Right cardiac atrium (tissue), 5 donors: ENCODE results near the gene TAF11L13. TPM values are rescaled to one million over a fixed set of nuclear protein-coding genes. Genes with fewer than 3 reads are reported as not detected.
A peak's percentile ranks its signal among the peaks of the same experiment; 100 is the strongest.
"Not testable (repeated sequence)": the region's sequence is repeated elsewhere in the genome, so short reads cannot be mapped to it uniquely, and the experiment has no call there.

ENCODE experiments used
- ATAC-seq, 2 donors: fragments of 200-7000 bp; cut with Tn5 transposase; one replicate each; pipeline versions ENCODE4 v1.8.0 to v1.9.1; 2020; ENCODE audit warnings: moderate library complexity in 2 of 2, mild to moderate bottlenecking in 1 of 2
- DNase-seq, 3 donors: peaks; one replicate each; pipeline ENCODE4 v3.0.0-alpha.2; 2020
- H3K27ac ChIP-seq: one replicate; pipeline ENCODE4 v1.5.1; 2013; ENCODE audit warnings: mild to moderate bottlenecking, low read length, control low read depth, moderate library complexity
- H3K27me3 ChIP-seq: one replicate; pipeline ENCODE4 v1.6.1; 2013; ENCODE audit not compliant: control insufficient read depth, insufficient read depth
- H3K4me1 ChIP-seq: one replicate; pipeline ENCODE4 v1.6.1; 2013; ENCODE audit warnings: low read length; ENCODE audit not compliant: control insufficient read depth, insufficient read depth
- H3K4me3 ChIP-seq: one replicate; pipeline ENCODE4 v1.5.1; 2013; ENCODE audit warnings: low read length, control low read depth
- H3K9me3 ChIP-seq: one replicate; pipeline ENCODE4 v1.6.1; 2013; ENCODE audit warnings: low read length; ENCODE audit not compliant: control insufficient read depth
- WGBS: extraction: QIAGEN DNeasy Blood & Tissue Kit; methylation state at CpG from one replicate; pipeline ENCODE4 v1.1.7; 2013; 5-methylcytosine and 5-hydroxymethylcytosine counted together
- intact Hi-C, 4 donors: fragments of 100-400 bp; cut with DNase I; formaldehyde crosslinking; loops; one replicate each; pipeline versions ENCODE4 v1.11.0 to v1.14.0; 2022 to 2023
- polyA plus RNA-seq: library from polyadenylated mRNA; stranded (reverse); fragments of 200-250 nt; gene quantifications from one replicate; pipeline ENCODE4 v1.2.3, GENCODE V29; 2013
- total RNA-seq, 4 donors: library from RNA; stranded (reverse); fragmentation: NEBNext Ultra II Directional; extraction: Animal tissue kit (Norgen Biotek cat#: 25700); gene quantifications; one replicate each; pipeline ENCODE4 v1.2.1, GENCODE V29; 2021
- donor health status: healthy with polysubstance abuse.
- donor health status: DM: no; HTN: yes; CAD: no.
- donor health status: DM: no; HTN: no; CAD: no.
- donor health status: DM: no; HTN: yes; CAD: no; lungs with severe emphysema.
- donor health status: DM: yes; HTN: yes; CAD: no.

TAF11L13 gene
- total and polyA plus RNA-seq, 5 donors, result not detected

DNA sequence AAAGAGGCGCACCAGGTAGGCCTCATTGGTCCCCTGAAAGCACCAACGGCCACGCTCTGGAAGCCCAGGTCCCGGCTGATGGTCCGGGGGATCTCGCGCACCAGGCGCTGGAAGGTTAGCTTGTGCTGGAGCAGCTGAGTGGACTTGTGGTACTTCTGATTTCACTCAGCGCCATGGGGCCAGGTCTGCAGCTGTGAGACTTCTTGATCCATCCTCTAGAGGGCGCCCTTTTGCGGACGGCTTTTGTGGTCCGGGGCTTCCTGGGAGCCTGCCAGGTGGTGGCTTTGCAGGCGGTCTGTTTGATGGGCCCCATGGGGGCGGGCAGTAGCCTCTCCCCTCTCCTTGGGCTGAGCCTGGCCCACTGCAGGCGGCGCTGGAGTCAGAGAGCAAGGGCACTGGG, 11.3 kb upstream of the TAF11L13 start:
- intact Hi-C loops, result no loop called here
- no peak for ATAC-seq
- WGBS, result 83% methylated on average over 17 of the region's 17 CpGs
- Histone ChIP-seq H3K4me3 (no peak overlapping the region), H3K9me3 (no peaks in the 10 kb centered on the region), H3K4me1 (no peaks in the 10 kb centered on the region), H3K27me3 (no peaks in the 10 kb centered on the region), H3K27ac (no peak overlapping the region)
- peak in 1 of 3 donors; percentile 38 for DNase-seq

DNA sequence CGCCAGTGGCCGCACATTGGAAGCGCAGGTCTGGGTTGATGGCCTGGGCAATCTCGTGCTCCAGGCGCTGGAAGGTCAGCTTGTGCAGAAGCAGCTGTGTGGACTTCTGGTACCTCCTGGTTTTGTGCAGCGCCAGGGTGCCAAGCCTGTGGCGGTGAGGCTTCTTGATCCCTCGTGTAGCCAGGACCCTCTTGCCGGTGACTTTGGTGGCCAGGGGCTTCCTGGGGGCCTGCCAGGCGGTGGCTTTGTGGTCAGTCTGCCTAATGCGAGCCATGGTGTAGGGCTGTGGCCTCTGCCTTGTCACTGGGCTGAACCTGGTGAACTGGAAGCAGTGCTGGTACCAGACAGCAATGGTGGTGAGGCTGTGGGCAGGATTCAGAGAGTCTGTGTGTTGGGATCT, 6.2 kb upstream of the TAF11L13 start:
- H3K27me3 ChIP-seq, result no peaks in the 10 kb centered on the region
- ATAC-seq (no peak), DNase-seq (no peak)
- no peaks in the 10 kb centered on the region for H3K9me3 ChIP-seq
- H3K4me1 ChIP-seq, result no peaks in the 10 kb centered on the region
- 81% methylated on average over 11 of the region's 11 CpGs for WGBS
- intact Hi-C loops, result no loop called here
- no peak overlapping the region for H3K27ac ChIP-seq
- no peak overlapping the region for H3K4me3 ChIP-seq

DNA sequence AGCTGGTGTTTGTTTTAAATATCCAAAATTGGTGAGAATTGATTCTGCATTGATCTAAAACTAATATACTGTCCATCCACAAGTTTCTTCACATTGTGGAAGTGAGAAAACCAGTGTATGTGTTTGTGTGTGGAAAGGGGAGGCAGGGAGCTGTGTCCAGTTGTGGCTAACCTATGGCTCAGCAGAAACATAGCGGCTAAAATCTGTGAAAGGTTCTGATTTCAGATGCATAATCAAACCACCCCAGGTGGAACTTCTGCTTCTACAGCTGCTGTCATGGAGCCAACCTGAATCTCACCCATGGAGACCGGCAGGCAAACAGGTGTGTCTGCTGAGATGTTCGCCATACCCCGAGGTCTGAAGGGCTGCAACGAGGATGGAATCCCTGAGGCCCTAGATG, 2.3 kb downstream of the TAF11L13 start, which contains the start of gene TAF11L14:
Gene TAF11L14, plus strand, starts transcription at position 301 of the 400 bp plus-strand sequence.
- intact Hi-C loops, result no loop called here
- ATAC-seq, result no peak
- no peak for DNase-seq
- WGBS, result 83% methylated on average over 5 of the region's 5 CpGs
- no peaks in the 10 kb centered on the region for H3K27me3 ChIP-seq
- H3K9me3 ChIP-seq, result peaks cover 3% of the 10 kb centered on the region
- no peaks in the 10 kb centered on the region for H3K4me1 ChIP-seq
- H3K27ac ChIP-seq, result no peak within 1 kb of the TSS
- no peak within 1 kb of the TSS for H3K4me3 ChIP-seq

DNA sequence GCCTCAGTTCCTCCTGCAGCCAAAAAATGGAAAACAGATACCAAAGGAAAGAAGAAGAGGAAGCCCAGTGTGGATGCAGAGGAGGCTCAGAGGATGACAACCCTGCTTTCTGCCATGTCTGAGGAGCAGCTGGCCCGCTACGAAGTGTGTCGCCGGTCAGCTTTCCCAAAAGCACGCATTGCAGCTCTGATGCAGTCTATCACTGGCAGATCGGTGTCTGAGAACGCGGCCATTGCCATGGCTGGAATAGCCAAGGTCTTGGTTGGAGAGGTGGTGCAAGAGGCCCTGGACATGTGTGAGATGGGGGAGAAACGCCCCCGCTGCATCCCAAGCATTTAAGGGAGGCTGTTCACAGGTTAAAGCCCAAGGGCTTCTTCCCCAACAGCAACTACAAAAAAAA, 17.3 kb downstream of the TAF11L13 start:
- DNase-seq, ATAC-seq, H3K4me1 ChIP-seq, H3K9me3 ChIP-seq, H3K27me3 ChIP-seq, H3K27ac ChIP-seq, H3K4me3 ChIP-seq, intact Hi-C loops: not testable (repeated sequence)
- 92% methylated on average over 10 of the region's 10 CpGs for WGBS

DNA sequence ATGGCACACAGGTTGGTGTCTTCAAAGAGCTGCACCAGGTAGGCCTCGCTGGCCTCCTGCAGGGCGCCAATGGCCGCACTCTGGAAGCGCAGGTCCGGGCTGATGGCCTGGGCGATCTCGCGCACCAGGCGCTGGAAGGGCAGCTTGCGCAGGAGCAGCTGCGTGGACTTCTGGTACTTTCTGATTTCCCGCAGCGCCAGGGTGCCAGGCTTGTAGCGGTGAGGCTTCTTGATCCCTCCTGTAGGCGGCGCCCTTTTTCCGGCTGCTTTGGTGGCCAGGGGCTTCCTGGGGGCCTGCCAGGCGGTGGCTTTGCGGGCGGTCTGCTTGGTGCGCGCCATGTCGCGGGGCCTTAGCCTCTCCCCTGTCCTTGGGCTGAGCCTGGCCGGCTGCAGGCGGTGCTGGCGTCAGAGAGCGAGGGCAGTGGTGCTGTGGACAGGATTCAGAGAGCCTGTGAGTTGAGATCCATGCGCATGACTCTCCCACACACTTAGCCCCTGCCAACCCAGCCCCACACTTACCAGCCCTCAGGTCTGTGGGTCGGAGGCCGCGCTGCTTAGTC, 23.4 kb downstream of the TAF11L13 start:
- H3K4me1 ChIP-seq, H3K9me3 ChIP-seq, H3K27ac ChIP-seq, DNase-seq, ATAC-seq, intact Hi-C loops, H3K27me3 ChIP-seq, H3K4me3 ChIP-seq: not testable (repeated sequence)
- WGBS, result 94% methylated on average over 32 of the region's 32 CpGs

DNA sequence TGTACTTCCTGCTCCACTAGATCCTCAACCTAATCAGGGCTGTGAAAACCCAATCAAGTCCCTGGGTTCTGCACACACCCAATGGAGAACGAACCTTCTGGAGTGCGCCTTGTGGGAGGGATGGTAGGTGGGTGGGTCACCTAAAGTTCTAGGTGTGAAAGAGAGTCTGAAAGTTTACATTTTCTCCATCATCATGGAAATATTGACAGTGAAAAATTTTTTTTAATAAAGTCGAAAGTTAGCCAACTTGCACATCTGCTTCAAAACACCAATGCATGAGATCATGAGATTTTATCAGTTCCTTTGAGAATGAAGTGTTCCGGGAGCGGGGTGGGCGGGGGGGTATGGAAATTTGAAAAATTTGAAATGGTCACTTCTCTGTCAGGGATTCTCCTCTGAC, 24.0 kb downstream of the TAF11L13 start:
- no peak overlapping the region for H3K27ac ChIP-seq
- intact Hi-C loops, result no loop called here
- no peak for ATAC-seq

DNA sequence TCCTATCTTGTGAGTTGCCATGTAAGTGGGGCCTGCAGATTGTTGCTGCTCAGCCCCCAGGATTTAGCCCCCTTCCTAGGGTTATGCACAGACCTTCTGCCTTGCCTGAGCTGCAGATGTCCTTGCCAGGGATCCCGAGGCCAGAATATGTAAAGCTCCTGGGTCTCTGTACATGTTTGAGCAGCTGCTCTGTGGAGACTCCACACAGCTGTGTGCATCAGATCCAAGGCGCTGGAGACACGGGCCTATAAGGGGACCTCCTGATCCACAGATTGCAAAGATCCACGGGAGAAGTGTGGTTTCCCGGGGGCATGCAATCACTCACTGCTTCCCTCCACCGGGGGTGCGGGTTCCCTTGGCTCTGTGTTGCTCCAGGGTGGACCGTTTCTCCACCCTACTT, 31.3 kb downstream of the TAF11L13 start:
- DNase-seq (no peak), ATAC-seq (no peak)
- Histone ChIP-seq H3K4me1 (no peaks in the 10 kb centered on the region), H3K27me3 (no peaks in the 10 kb centered on the region), H3K27ac (no peak overlapping the region), H3K9me3 (peaks cover 6% of the 10 kb centered on the region), H3K4me3 (no peak overlapping the region)
- intact Hi-C loops, result no loop called here
- 88% methylated on average over 8 of the region's 8 CpGs for WGBS

More for the DNA sequence above, 24.0 kb downstream of the TAF11L13 start:
- Histone ChIP-seq H3K9me3 (no peaks in the 10 kb centered on the region), H3K4me3 (no peak overlapping the region), H3K27me3 (no peaks in the 10 kb centered on the region), H3K4me1 (no peaks in the 10 kb centered on the region)
- DNase-seq, result no peak
- 63% methylated on average over 6 of the region's 6 CpGs for WGBS

DNA sequence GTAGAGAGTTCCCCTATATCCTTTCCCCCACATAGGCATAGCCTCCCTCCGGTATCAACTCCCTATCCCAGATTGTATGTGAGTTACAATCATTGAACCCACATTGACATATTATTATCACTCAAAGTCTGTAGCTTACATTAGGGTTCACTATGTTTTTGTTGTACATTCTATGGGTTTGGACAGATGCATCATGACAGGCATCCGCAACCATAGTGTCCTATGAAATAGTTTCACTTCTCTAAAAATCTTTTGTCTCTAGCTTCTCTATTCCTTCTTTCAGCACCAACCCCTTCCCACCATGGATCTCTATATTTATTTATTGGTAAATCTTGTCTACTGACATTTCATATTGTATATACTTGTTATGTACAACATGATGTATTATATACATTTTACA, 33.9 kb downstream of the TAF11L13 start:
- Histone ChIP-seq H3K4me1 (no peaks in the 10 kb centered on the region), H3K4me3 (no peak overlapping the region), H3K27me3 (no peaks in the 10 kb centered on the region), H3K27ac (no peak overlapping the region), H3K9me3 (peaks cover 6% of the 10 kb centered on the region)
- 94% methylated on average over 2 of the region's 2 CpGs for WGBS
- intact Hi-C loops, result no loop called here
- DNase-seq (no peak), ATAC-seq (no peak)

DNA sequence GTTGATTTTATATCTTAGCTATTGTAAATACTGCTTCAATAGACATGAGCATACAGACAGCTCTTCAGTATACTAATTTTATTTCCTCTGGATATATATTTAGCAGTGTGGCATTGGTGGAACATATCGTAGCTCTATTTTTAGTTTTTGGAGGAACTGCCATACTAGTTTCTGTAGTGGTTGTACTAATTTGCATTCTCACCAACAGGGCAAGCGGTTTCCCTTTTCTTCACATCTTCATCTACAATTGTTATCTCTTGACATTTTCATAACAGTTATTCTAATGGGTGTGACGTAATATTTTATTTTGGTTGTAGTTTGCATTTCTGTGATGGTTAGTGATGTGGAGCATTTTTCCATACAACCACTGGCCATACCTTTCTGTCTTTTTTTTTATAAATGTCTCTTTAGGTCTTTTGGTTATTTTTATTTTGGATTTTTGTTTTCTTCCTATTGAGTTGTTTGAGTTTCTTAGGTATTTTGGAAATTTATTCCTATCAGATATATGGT, 34.9 kb downstream of the TAF11L13 start:
- Histone ChIP-seq H3K27ac (no peak overlapping the region), H3K4me1 (no peaks in the 10 kb centered on the region), H3K4me3 (no peak overlapping the region), H3K9me3 (peaks cover 6% of the 10 kb centered on the region), H3K27me3 (no peaks in the 10 kb centered on the region)
- no peak for DNase-seq
- no peak for ATAC-seq
- 80% methylated on average over 3 of the region's 3 CpGs for WGBS
- intact Hi-C loops, result no loop called here

DNA sequence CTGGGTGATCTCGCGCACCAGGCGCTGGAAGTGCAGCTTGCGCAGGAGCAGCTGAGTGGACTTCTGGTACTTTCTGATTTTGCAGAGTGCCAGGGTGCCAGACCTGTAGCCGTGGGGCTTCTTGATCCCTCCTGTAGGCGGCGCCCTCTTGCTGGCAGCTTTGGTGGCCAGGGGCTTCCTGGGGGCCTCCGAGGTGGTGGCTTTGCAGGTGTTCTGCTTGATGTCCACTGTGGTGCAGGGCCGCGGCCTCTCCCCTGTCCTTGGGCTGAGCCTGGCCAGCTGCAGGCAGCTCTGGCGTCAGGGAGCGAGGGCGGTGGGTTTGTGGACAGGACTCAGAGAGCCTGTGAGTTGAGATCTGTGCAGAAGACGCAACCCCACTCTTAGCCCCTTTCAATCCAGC, 38.5 kb downstream of the TAF11L13 start:
- intact Hi-C loops, result no loop called here
- Histone ChIP-seq H3K9me3 (peaks cover 2% of the 10 kb centered on the region), H3K4me3 (no peak overlapping the region), H3K27ac (no peak overlapping the region), H3K27me3 (no peaks in the 10 kb centered on the region), H3K4me1 (no peaks in the 10 kb centered on the region)
- peak in 2 of 3 donors; percentile 45 to 52 for DNase-seq
- WGBS, result 94% methylated on average over 14 of the region's 14 CpGs
- no peak for ATAC-seq

DNA sequence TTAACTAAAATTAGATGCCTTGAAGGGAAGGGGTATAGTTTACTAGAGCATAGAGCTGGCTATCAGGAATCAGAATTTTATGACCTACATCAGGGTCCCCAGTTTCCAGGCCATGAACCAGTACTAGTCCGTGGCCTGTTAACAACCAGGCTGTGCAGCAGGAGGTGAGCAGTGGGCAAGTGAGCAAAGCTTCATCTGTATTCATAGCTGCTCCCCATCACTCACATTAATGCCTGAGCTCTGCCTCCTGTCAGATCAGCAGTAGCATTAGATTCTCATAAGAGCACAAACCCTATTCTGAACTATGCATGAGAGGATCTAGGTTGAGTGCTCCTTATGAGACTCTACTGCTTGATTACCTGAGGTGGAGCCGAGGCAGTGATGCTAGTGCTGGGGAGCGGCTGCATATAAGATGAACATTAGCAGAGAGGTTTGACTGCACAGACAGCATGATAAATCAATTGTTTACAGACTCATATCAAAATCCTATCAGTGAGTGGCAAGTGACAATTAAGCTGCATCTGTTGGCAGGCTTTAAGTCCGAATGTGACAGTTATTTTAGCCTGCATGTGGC, 47.0 kb downstream of the TAF11L13 start:
- no peak for DNase-seq
- 70% methylated on average over 4 of the region's 4 CpGs for WGBS
- Histone ChIP-seq H3K27ac (no peak overlapping the region), H3K9me3 (peaks cover 2% of the 10 kb centered on the region), H3K4me3 (no peak overlapping the region), H3K27me3 (no peaks in the 10 kb centered on the region), H3K4me1 (no peaks in the 10 kb centered on the region)
- ATAC-seq, result no peak
- intact Hi-C loops, result no loop called here
